H9 (cell line): ENCODE results near the gene LMO4. TPM values are rescaled to one million over a fixed set of nuclear protein-coding genes. Genes with fewer than 3 reads are reported as not detected.

ENCODE experiments used
- DNase-seq: peaks from one replicate; pipeline ENCODE4 v3.0.0-alpha.2; 2017
- H2AFZ ChIP-seq: one replicate; pipeline ENCODE4 v1.6.1; 2013; ENCODE audit warnings: mild to moderate bottlenecking, low read length, control low read depth, moderate library complexity
- H2AK5ac ChIP-seq: 2 replicates; pipeline ENCODE4 v1.6.1; 2013; ENCODE audit warnings: low read length, control low read depth, mixed read lengths; ENCODE audit not compliant: insufficient read length
- H2BK120ac ChIP-seq: one replicate; pipeline ENCODE4 v1.6.1; 2013; ENCODE audit warnings: low read depth, mild to moderate bottlenecking, low read length, control low read depth, inconsistent platforms; ENCODE audit not compliant: poor library complexity, severe bottlenecking
- H2BK12ac ChIP-seq: 2 replicates; pipeline ENCODE4 v1.6.1; 2013; ENCODE audit warnings: low read length, control low read depth, mixed read lengths, low read depth; ENCODE audit not compliant: insufficient read length
- H2BK15ac ChIP-seq: 2 replicates; pipeline ENCODE4 v1.6.1; 2013; ENCODE audit warnings: low read depth, low read length, control low read depth
- H2BK20ac ChIP-seq: one replicate; pipeline ENCODE4 v1.6.1; 2013; ENCODE audit warnings: low read depth, mild to moderate bottlenecking, low read length, control low read depth, inconsistent platforms; ENCODE audit not compliant: poor library complexity, severe bottlenecking
- H2BK5ac ChIP-seq: 2 replicates; pipeline ENCODE4 v1.6.1; 2013; ENCODE audit warnings: low read length, control low read depth, mixed read lengths; ENCODE audit not compliant: insufficient read length
- H3K14ac ChIP-seq: 2 replicates; pipeline ENCODE4 v1.6.1; 2013; ENCODE audit warnings: low read length, control low read depth; ENCODE audit not compliant: insufficient read depth
- H3K18ac ChIP-seq: 2 replicates; pipeline ENCODE4 v1.6.1; 2013; ENCODE audit warnings: low read depth, mild to moderate bottlenecking, mixed read lengths, low read length, control low read depth; ENCODE audit not compliant: insufficient read length
- H3K23ac ChIP-seq: 2 replicates; pipeline ENCODE4 v1.6.1; 2013; ENCODE audit warnings: low read length, control low read depth, mixed read lengths, low read depth; ENCODE audit not compliant: insufficient read length
- H3K23me2 ChIP-seq: 2 replicates; pipeline ENCODE4 v1.6.1; 2013; ENCODE audit warnings: low read depth, mild to moderate bottlenecking, mixed read lengths, low read length, control low read depth; ENCODE audit not compliant: insufficient read length, poor library complexity, severe bottlenecking
- H3K27ac ChIP-seq: 2 replicates; pipeline ENCODE4 v1.5.1; 2013; ENCODE audit warnings: low read length, control low read depth, mixed read lengths, low read depth; ENCODE audit not compliant: insufficient read length
- H3K27me3 ChIP-seq: 2 replicates; pipeline ENCODE4 v1.6.1; 2013; ENCODE audit warnings: low read length, control low read depth, inconsistent platforms; ENCODE audit not compliant: insufficient read depth
- H3K4ac ChIP-seq: 2 replicates; pipeline ENCODE4 v1.6.1; 2013; ENCODE audit warnings: low read depth, mild to moderate bottlenecking, control low read depth, inconsistent platforms, low read length, moderate library complexity
- H3K4me1 ChIP-seq: 2 replicates; pipeline ENCODE4 v1.6.1; 2013; ENCODE audit warnings: low read length, control low read depth, inconsistent platforms; ENCODE audit not compliant: insufficient read depth
- H3K4me2 ChIP-seq: 2 replicates; pipeline ENCODE4 v1.6.1; 2013; ENCODE audit warnings: low read length, control low read depth, mixed read lengths; ENCODE audit not compliant: insufficient read length, insufficient read depth
- H3K56ac ChIP-seq: 2 replicates; pipeline ENCODE4 v1.6.1; 2013; ENCODE audit warnings: low read depth, mild to moderate bottlenecking, mixed read lengths, low read length, control low read depth; ENCODE audit not compliant: insufficient read length
- H3K79me1 ChIP-seq: 2 replicates; pipeline ENCODE4 v1.6.1; 2013; ENCODE audit warnings: low read depth, mild to moderate bottlenecking, moderate library complexity, low read length, control low read depth, inconsistent platforms; ENCODE audit not compliant: insufficient read depth, poor library complexity, severe bottlenecking
- H3K79me2 ChIP-seq: 2 replicates; pipeline ENCODE4 v1.6.1; 2013; ENCODE audit warnings: low read length, control low read depth, inconsistent platforms; ENCODE audit not compliant: insufficient read depth
- H3K9ac ChIP-seq: 2 replicates; pipeline ENCODE4 v1.6.1; 2013; ENCODE audit warnings: low read length, control low read depth, mixed read lengths; ENCODE audit not compliant: insufficient read length; ENCODE audit errors: extremely low read depth
- H3K9me3 ChIP-seq: one replicate; pipeline ENCODE4 v1.6.1; 2013; ENCODE audit warnings: low read depth, low read length, inconsistent platforms; ENCODE audit not compliant: control insufficient read depth
- H3T11ph ChIP-seq: one replicate; pipeline ENCODE4 v1.6.1; 2013; ENCODE audit warnings: mild to moderate bottlenecking, low read length, control low read depth, inconsistent platforms
- H4K20me1 ChIP-seq: one replicate; pipeline ENCODE4 v1.6.1; 2013; ENCODE audit not compliant: control insufficient read depth, insufficient read length, insufficient read depth
- H4K5ac ChIP-seq: 2 replicates; pipeline ENCODE4 v1.6.1; 2013; ENCODE audit warnings: low read depth, mild to moderate bottlenecking, mixed read lengths, low read length, control low read depth; ENCODE audit not compliant: insufficient read length
- H4K8ac ChIP-seq: replicated peaks from 2 replicates; pipeline ENCODE4 v1.6.1; 2013; ENCODE audit warnings: low read length, control low read depth, mixed read lengths, low read depth; ENCODE audit not compliant: insufficient read length
- H4K91ac ChIP-seq: 2 replicates; pipeline ENCODE4 v1.6.1; 2013; ENCODE audit warnings: low read depth, mild to moderate bottlenecking, moderate library complexity, mixed read lengths, low read length, control low read depth; ENCODE audit not compliant: insufficient read length
- H3K27ac Mint-ChIP-seq, 3 experiments: 2 replicates in 2 of 3; 3 replicates in 1 of 3; pipeline ENCODE4 v1.8.0; 2020 to 2021; ENCODE audit warnings: mixed read lengths in 3 of 3, mild to moderate bottlenecking in 1 of 3, moderate library complexity in 1 of 3
- H3K27me3 Mint-ChIP-seq: 2 replicates; pipeline ENCODE4 v1.8.0; 2021; ENCODE audit warnings: low read depth, mild to moderate bottlenecking, moderate library complexity, mixed read lengths
- H3K36me3 Mint-ChIP-seq, 3 experiments: 2 replicates in 2 of 3; 3 replicates in 1 of 3; pipeline ENCODE4 v1.8.0; 2020 to 2021; ENCODE audit warnings: low read depth in 3 of 3, mixed read lengths in 3 of 3; ENCODE audit not compliant: insufficient read depth in 1 of 3
- H3K4me1 Mint-ChIP-seq, 2 experiments: 2 replicates each; pipeline ENCODE4 v1.8.0; 2020; ENCODE audit warnings: mixed read lengths in 2 of 2
- H3K4me3 Mint-ChIP-seq, 2 experiments: 2 replicates in 1 of 2; 3 replicates in 1 of 2; pipeline ENCODE4 v1.8.0; 2020 to 2021; ENCODE audit warnings: mild to moderate bottlenecking in 2 of 2, mixed read lengths in 2 of 2, moderate library complexity in 1 of 2
- H3K9me3 Mint-ChIP-seq, 2 experiments: 2 replicates in 1 of 2; 3 replicates in 1 of 2; pipeline ENCODE4 v1.8.0; 2020; ENCODE audit warnings: mild to moderate bottlenecking in 2 of 2, mixed read lengths in 2 of 2, moderate library complexity in 1 of 2
- CTCF ChIP-seq: fragments of 200-600 bp; sonication (generic); conservative IDR thresholded peaks from 3 replicates; pipeline ENCODE4 v1.8.0; 2021; ENCODE audit warnings: antibody characterized with exemption, mild to moderate bottlenecking
- WGBS: extraction: QIAGEN DNeasy Blood & Tissue Kit; methylation state at CpG from one replicate; pipeline ENCODE4 v1.1.7; 2013; ENCODE audit warnings: missing lambda C conversion rate, low lambda C conversion rate, mixed read lengths; ENCODE audit not compliant: insufficient read length; ENCODE audit errors: extremely low coverage; 5-methylcytosine and 5-hydroxymethylcytosine counted together
- total RNA-seq: library from RNA; stranded (reverse); gene quantifications from 2 replicates; pipeline ENCODE4 v1.2.1, GENCODE V29; 2021

Gene LMO4
- total RNA-seq, 1 experiment from 2014 or later: 64.9 TPM

DNA sequence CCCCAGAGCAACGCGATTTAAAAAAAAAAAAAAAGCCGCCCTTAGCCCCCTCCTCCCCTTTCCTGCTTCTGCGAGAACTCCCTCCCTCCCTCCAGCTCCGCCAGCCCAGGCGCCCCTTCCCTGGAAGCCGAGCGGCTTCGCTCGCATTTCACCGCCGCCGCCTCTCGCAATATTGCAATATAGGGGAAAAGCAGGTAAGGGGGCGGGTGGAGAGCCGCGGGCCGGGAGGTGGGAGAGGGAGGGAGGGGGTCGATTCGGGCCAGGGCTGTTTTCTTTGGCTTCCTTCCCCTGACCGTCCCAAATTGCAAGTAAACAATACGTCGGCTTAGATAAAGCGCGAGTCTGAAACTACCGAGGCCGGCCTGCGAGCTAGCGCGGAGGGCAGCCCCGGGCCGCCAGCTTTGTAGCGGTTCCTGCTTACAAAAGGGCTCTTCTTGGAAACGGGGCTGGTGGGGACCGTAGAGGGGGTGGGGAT, 408 bp downstream of the LMO4 start:
- peak overlapping the region; percentile 73 for H3K14ac ChIP-seq
- peaks cover 32 to 35% of the 10 kb centered on the region in 2 experiments for H3K4me1 Mint-ChIP-seq
- H4K5ac ChIP-seq: no peak overlapping the region
- peaks cover 3% of the 10 kb centered on the region for H3K27me3 Mint-ChIP-seq
- H3K9ac ChIP-seq: peak overlapping the region; percentile 92
- no peaks in the 10 kb centered on the region for H3K9me3 ChIP-seq
- no peak overlapping the region for H2BK15ac ChIP-seq
- H2BK5ac ChIP-seq: no peak overlapping the region
- no peak overlapping the region for H2AK5ac ChIP-seq
- no peaks in the 10 kb centered on the region for H3K79me1 ChIP-seq
- H3K27me3 ChIP-seq: no peaks in the 10 kb centered on the region
- H4K91ac ChIP-seq: no peak overlapping the region
- peaks cover 20 to 23% (median 22%) of the 10 kb centered on the region in 3 experiments for H3K36me3 Mint-ChIP-seq
- peaks cover 20% of the 10 kb centered on the region for H3K23me2 ChIP-seq
- H2BK12ac ChIP-seq: no peak overlapping the region
- H3K4me2 ChIP-seq: peak overlapping the region; percentile 87
- H3K23ac ChIP-seq: no peak overlapping the region
- no peak overlapping the region for H3K4ac ChIP-seq
- no peak overlapping the region for H2BK20ac ChIP-seq
- no peak for TF ChIP-seq CTCF
- no peak overlapping the region for H3K27ac ChIP-seq
- peaks cover 10% of the 10 kb centered on the region; the same call in 1 of the 2 replicates for H3K4me1 ChIP-seq
- H3K9me3 Mint-ChIP-seq: no peaks in the 10 kb centered on the region; a peak in 1 of 5 replicates
- peak overlapping the region; percentile 42 for H3K18ac ChIP-seq
- peak overlapping the region; percentile 75 for H2BK120ac ChIP-seq
- peak overlapping the region; percentile 82 to 91 for H3K4me3 Mint-ChIP-seq
- peaks cover 14% of the 10 kb centered on the region; the same call in 1 of the 2 replicates for H3K79me2 ChIP-seq
- DNase-seq: peak; percentile 40
- H3K56ac ChIP-seq: no peak overlapping the region
- no peak overlapping the region for H2AFZ ChIP-seq
- H4K20me1 ChIP-seq: peaks cover 2% of the 10 kb centered on the region
- no peak overlapping the region for H4K8ac ChIP-seq
- H3T11ph ChIP-seq: no peak overlapping the region
- peak overlapping the region; percentile 20 to 98 (median 94); a peak in 5 of 7 replicates for H3K27ac Mint-ChIP-seq
- no CpG with 5 or more reads among the region's 35 CpGs for WGBS
